Stimulated activated CD4-positive, alpha-beta T cell treated with anti-CD3 and anti-CD28 coated beads, TNF-alpha, amount 100 ng/mL, for 24 hours (primary cell): ENCODE results near the gene ABHD5.
"Not testable (repeated sequence)": the region's sequence is repeated elsewhere in the genome, so short reads cannot be mapped to it uniquely, and the experiment has no call there.

ENCODE experiments used
- DNase-seq, 3 experiments: peaks; one replicate each; pipeline ENCODE4 v3.0.0-alpha.2; 2020; ENCODE audit warnings: low read depth in 3 of 3

Gene ABHD5

DNA sequence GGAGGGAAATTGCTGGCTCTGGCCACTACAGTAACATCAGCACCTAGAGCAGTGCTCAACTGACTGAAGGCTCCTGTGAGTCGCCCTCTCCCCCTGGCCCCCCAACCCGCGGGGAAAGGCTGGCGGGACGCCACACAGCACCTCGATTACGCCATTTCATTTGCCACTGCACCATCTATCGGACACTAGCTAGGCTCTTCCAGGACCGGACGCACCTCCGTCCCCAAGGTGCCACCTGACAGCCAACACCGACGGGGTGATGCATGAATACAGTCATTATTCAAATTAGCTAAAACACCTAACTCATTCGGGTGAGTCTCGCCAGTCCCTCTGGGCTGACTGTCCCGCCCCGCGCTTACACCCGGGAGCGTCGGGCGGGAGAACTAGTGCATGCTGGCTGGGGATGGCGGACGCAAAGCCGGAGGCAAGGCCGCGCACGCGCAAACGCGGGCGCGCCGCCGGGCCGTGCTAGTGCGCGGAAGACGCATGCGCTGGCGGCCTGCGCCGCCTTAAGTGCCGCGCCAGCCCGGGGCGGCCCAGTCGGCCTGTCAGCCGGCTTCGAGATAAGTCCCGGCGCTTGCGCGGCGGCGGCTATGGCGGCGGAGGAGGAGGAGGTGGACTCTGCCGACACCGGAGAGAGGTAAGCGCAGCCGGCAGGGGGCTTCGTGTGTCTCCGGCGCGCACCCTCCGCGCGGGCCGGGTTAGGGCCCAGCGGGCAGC is at the start of gene ABHD5:
ABHD5 (plus strand) TSS at position 539 of the 720 bp plus-strand sequence; CDS start at position 594, 55 bp downstream.
- DNase-seq = peak; percentile 80 to 83 (median 81)

DNA sequence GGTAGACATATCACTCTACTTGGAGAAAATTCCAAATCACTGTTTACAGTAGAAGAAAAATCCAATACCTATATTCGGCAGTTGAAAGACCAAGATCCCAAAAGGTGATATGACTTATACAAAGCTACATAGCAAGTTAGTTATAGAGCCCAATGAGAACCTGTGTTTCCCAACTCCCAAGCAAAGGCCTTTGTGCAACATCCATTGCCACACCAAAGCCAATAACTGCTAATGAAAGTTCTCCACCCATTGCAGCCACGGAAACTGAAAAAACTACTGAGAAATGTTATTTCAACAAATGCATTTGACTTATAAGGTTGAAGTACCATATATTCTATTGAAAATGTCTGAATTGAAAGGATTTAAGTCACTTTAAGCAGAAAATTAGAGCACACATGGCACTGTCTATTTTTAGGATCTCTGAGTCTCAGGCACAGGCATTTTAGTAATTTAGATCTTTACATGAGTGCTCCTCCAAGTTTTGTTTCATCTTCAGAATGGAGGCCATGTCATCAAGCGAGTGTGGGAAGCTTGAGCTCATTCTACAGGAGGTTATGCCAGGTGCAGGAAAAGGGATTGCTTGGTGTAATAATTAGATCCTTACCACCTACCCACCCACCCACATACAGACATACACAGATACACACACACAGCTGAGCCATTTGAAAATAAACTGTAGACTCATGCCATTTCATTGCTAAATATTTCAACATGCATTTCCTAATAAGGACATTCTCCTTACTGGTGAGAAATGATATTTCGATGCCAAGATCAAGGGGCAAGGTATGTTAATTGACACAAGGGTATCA is 49.2 kb upstream of the ABHD5 start:
- no peak for DNase-seq

DNA sequence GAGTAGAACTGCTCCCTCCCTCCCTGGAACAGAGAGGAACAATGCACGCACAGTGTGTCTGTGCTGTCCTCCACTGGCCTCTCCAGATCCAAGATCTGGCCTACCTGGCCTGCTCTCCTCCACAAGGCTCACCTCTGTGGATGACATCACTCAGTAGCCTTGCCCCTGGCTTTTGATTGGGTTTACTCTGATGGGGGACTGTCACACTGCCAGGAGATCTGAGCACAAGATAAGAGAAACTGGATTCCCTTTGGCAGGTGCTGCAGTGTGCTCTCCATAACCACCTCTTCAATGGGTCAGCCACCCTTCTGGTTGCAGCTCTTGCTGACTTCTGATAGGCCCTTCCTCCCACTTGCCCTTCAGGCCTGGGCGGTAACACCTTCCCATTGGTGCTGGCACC is 46.3 kb upstream of the ABHD5 start:
- DNase-seq = no peak

DNA sequence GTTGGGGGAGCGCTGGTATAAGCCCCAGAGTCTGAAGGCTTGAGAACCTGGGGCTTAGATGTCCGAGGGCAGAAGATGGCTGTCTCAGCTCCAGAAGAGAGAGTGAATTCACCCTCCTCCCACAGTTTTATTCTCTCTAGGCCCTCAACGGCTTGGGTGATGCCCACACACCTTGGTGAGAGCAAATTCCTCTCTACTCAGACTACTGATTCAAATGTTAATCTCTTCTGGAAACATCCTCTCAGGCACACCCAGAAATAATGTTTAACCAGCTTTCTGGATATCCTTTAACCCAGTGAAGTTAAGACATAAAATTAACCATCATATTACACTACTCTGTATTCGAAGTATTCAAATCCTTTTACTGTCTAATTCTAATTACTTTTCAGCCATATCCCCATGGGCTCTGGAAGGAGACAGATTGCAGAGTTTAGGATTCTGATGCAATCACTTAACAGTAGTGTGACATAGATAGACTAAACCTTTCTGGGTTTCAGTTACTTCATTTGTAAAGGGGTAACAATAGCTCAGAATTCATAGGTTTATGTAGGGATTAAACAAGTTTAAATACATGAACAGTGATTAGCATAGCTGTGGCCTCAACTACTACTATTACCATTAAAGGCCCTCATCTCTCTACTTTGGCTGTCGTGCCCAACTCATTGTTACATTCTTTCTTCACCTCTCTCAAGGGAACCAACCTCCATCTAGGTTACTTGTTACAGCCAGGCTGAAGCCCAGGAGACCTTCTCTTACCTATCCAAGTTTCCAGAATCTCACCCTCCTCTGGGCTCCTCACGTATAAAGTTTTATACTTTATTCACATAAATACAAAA is 43.2 kb upstream of the ABHD5 start:
- no peak for DNase-seq

GRCh38 chr3:43648957-43649356 is 41.8 kb upstream of the ABHD5 start:
- no peak for DNase-seq

- no peak for DNase-seq
These were observed 41.3 kb upstream of the ABHD5 start for GRCh38 chr3:43649365-43649968.

GRCh38 chr3:43650345-43650744 is 40.4 kb upstream of the ABHD5 start:
- no peak for DNase-seq

DNA sequence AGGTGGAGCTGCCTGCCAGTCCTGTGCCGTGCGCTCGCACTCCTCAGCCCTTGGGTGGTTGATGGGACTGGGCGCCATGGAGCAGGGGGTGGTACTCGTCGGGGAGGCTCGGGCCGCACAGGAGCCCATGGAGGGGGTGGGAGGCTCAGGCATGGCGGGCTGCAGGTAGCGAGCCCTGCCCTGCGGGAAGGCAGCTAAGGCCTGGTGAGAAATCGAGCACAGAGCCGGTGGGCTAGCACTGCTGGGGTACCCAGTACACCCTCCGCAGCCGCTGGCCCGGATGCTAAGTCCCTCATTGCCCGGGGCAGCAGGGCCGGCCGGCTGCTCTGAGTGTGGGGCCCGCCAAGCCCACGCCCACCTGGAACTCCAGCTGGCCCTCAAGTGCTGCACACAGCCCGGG is 34.3 kb upstream of the ABHD5 start:
- DNase-seq = not testable (repeated sequence)

DNA sequence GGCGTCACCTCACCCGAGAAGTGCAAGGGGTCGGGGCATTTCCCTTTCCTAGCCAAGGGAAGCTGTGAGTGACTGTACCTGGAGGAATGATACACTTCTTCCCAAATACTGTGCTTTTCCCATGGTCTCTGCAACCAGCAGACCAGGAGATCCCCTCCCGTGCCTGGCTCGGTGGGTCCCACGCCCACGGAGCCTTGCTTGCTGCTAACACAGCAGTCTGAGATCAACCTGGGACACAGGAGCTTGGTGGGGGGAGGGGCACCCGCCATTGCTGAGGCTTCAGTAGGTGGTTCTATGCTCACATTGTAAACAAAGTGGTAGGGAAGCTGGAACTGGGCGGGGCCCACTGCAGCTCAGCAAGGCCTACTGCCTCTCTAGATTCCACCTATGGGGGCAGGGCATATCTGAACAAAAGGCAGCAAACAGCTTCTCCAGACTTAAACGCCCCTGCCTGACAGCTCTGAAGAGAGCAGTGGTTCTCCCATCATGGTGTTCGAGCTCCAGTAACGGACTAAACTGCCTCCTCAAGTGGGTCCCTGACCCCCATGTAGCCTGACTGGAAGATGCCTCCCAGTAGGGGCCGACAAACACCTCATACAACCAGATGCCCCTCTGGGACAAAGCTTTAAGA is 31.4 kb upstream of the ABHD5 start:
- DNase-seq = no peak

DNA sequence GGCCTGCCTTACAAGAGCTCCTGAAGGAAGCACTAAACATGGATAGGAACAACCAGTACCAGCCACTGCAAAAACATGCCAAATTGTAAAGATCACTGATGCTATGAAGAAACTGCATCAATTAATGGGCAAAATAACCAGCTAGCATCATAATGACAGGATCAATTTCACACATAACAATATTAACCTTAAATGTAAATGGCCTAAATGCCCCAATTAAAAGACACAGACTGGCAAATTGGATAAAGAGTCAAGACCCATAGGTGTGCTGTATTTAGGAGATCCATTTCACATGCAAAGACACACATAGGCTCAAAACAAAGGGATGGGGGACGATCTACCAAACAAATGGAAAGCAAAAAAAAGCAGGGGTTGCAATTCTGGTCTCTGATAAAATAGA is 29.4 kb upstream of the ABHD5 start:
- DNase-seq = not testable (repeated sequence)

GRCh38 chr3:43665011-43665410 is 25.7 kb upstream of the ABHD5 start:
- not testable (repeated sequence) for DNase-seq

DNA sequence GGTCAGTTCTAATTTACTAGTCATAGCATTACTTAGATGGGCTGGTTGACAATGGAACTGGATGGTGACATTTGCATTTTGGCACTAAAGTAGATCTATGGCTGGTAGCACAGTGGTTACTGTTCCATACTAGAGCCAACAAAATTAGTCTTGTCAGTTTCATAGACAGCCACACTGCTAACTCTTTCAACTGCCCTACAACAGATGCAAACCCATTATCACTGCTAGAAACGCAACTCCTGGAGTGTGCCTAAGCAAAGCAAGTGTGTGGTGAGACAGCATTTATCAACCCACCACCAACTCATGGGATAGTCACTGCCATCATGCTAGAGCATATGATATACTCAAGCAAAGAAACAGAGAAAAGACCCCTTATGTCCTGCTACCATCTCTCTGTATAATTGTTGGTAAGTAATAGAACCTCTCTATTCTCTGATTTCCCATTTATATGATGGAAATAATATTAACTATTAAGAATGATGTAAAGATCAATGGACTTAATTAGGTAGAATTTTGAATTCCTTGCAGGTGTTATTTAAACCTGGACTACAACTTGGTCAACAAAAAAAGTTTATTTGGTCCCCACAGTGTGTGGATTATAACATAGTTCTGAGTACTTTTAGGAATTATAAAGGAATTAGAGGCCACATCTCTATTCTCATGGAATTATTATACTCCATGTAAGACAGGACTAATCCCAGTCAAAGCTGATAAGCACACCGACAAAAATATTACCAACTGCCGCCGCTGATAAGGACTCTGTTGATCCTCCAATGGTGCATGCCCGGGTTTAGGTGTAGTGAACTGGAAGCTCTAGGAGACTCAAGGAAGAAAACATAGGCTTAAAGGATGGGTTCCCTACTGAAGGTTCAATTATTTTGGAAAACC is 19.9 kb upstream of the ABHD5 start:
- no peak for DNase-seq

- no peak for DNase-seq
These were observed 16.2 kb upstream of the ABHD5 start for GRCh38 chr3:43674345-43675085.

- DNase-seq = no peak
These were observed 15.1 kb upstream of the ABHD5 start for GRCh38 chr3:43675593-43675992.

DNA sequence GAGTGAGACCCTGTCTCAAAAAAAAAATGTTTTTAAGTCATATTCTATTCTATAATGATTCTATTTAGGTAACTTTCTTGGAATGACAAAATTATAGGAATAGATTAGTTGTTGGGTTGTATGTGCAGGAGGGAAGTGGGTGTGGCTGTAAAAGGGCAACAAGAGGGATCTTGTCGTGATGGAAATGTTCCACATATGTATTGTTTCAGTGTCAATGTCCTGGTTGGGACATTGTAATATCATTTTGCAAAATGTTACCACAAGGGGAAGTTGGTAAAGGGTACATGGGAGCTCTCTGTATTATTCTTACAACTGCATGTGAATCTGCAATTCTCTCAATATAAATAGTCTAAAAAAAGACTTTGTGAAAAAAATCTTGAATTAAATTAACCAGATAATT is 14.3 kb upstream of the ABHD5 start:
- DNase-seq = no peak

GRCh38 chr3:43678375-43678774 is 12.4 kb upstream of the ABHD5 start:
- not testable (repeated sequence) for DNase-seq

DNA sequence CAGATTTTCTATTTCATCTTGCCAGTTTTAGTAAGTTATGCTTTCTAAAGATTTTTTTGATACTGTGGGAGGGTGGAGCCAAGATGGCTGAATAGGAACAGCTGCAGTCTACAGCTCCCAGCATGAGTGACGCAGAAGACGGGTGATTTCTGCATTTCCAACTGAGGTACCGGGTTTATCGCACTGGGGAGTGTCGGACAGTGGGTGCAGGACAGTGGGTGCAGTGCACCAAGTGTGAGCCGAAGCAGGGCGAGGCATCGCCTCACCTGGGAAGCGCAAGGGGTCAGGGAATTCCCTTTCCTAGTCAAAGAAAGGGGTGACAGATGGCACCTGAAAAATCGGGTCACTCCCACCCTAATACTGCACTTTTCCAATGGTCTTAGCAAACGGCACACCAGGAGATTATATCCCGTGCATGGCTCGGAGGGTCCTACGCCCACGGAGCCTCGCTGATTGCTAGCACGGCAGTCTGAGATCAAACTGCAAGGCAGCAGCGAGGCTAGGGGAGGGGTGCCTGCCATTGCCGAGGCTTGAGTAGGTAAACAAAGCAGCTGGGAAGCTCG is 11.8 kb upstream of the ABHD5 start:
- DNase-seq = not testable (repeated sequence)

DNA sequence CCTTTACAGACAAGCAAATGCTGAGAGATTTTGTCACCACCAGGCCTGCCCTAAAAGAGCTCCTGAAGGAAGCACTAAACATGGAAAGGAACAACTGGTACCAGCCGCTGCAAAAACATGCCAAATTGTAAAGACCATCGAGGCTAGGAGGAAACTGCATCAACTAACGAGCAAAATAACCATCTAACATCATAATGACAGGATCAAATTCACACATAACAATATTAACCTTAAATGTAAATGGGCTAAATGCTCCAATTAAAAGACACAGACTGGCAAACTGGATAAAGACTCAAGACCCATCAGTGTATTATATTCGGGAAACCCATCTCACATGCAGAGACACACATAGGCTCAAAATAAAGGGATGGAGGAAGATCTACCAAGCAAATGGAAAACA is 9.9 kb upstream of the ABHD5 start:
- not testable (repeated sequence) for DNase-seq

- DNase-seq = no peak
These were observed 5.8 kb upstream of the ABHD5 start for GRCh38 chr3:43684944-43685343.
